22Rv1 (cell line): ENCODE measurements around the gene COA1.
"Not testable (repeated sequence)": the region's sequence is repeated elsewhere in the genome, so short reads cannot be mapped to it uniquely, and the experiment has no call there.

Experiments
- H3K27ac ChIP-seq: fragments of 450-650 bp; 2 replicates; pipeline ENCODE4 v1.5.1; 2017
- ZFX ChIP-seq: fragments of 450-650 bp; IDR thresholded peaks from 2 replicates; pipeline ENCODE4 v1.6.1; 2017; ENCODE audit warnings: antibody characterized with exemption, borderline replicate concordance
- TF ChIP-seq, protein P1 (sequence below): fragments of 450-650 bp; IDR thresholded peaks from 2 replicates; pipeline ENCODE4 v1.5.1; 2017; ENCODE audit warnings: mild to moderate bottlenecking

The COA1 gene

DNA sequence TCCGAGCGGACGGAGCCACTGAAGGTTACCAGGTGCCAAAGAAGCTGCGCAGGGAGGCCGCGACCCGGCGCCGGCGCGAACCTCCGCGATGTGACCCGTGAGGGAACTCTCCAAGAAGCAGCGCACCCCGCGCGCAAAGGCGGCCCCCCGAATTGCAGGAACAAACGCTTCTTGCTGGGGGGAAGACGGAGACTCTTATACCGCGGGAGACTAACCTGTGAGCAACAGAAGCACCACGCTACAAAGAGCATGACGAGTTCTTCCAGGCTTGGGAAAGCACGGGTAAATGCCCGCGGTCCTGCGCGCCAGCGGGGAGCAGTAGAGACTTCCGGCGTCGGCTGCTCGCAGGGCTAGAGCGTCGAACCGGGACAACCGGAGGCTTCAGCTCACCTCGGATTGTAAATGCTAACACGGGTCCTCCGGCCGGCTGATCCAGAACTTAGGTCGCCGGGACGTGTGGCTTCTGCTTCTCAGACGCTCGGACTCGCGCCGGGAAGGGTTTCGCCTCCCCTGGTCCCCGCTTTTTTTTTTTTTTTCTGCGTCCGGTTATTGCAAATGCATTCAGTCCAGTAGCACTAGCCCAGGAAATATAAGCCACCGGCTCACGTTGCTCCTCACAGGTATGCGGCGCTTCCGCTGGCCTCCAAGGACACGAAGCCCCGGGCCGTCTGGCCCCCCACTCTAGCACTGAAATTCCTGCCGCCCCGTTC lies at the start of gene COA1:
Gene COA1 (minus strand): TSS at position 310 of the 710 bp plus-strand sequence. CDS start 80,909 bp downstream, outside the sequence.
- TF ChIP-seq ZFX = no peak
- TF ChIP-seq, protein P1, sequence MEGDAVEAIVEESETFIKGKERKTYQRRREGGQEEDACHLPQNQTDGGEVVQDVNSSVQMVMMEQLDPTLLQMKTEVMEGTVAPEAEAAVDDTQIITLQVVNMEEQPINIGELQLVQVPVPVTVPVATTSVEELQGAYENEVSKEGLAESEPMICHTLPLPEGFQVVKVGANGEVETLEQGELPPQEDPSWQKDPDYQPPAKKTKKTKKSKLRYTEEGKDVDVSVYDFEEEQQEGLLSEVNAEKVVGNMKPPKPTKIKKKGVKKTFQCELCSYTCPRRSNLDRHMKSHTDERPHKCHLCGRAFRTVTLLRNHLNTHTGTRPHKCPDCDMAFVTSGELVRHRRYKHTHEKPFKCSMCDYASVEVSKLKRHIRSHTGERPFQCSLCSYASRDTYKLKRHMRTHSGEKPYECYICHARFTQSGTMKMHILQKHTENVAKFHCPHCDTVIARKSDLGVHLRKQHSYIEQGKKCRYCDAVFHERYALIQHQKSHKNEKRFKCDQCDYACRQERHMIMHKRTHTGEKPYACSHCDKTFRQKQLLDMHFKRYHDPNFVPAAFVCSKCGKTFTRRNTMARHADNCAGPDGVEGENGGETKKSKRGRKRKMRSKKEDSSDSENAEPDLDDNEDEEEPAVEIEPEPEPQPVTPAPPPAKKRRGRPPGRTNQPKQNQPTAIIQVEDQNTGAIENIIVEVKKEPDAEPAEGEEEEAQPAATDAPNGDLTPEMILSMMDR = 0 out of 2 replicates have a peak, but pooled peaks have one; percentile 13
- H3K27ac ChIP-seq = peak within 1 kb of the TSS; percentile 78

DNA sequence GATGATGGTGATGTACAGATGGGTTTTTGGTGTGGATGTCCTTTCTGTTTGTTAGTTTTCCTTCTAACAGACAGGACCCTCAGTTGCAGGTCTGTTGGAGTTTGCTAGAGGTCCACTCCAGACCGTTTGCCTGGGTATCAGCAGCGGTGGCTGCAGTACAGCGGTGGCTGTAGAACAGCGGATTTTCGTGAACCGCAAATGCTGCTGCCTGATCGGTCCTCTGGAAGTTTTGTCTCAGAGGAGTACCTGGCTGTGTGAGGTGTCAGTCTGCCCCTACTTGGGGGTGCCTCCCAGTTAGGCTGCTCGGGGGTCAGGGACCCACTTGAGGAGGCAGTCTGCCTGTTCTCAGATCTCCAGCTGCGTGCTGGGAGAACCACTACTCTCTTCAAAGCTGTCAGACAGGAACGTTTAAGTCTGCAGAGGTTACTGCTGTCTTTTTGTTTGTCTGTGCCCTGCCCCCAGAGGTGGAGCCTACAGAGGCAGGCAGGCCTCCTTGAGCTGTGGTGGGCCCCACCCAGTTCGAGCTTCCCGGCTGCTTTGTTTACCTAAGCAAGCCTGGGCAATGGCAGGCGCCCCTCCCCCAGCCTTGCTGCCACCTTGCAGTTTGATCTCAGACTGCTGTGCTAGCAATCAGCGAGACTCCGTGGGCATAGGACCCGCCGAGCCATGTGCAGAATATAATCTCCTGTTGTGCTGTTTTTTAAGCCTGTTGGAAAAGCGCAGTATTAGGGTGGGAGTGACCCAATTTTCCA lies 49.1 kb upstream of the COA1 start:
- peak overlapping the region; percentile 59 for H3K27ac ChIP-seq

DNA sequence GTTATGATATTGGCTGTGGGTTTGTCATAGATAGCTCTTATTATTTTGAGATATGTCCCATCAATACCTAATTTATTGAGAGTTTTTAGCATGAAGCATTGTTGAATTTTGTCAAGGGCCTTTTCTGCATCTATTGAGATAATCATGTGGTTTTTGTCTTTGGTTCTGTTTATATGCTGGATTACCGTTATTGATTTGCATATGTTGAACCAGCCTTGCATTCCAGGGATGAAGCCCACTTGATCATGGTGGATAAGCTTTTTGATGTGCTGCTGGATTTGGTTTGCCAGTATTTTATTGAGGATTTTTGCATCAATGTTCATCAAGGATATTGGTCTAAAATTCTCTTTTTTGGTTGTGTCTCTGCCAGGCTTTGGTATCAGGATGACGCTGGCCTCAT lies 45.9 kb upstream of the COA1 start:
- not testable (repeated sequence) for H3K27ac ChIP-seq

DNA sequence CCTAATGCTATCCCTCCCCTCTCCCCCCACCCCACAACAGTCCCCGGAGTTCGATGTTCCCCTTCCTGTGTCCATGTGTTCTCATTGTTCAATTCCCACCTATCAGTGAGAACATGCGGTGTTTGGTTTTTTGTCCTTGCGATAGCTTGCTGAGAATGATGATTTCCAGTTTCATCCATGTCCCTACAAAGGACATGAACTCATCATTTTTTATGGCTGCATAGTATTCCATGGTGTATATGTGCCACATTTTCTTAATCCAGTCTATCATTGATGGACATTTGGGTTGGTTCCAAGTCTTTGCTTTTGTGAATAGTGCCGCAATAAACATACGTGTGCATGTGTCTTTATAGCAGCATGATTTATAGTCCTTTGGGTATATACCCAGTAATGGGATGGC lies 43.9 kb upstream of the COA1 start:
- H3K27ac ChIP-seq = not testable (repeated sequence)

- H3K27ac ChIP-seq = no peak overlapping the region
- no peak for TF ChIP-seq ZFX
- TF ChIP-seq, protein P1 = no peak
These were observed 42.2 kb upstream of the COA1 start for GRCh38 chr7:43771573-43771972.

- TF ChIP-seq, protein P1 = no peak
- TF ChIP-seq ZFX = no peak
- no peak overlapping the region for H3K27ac ChIP-seq
These were observed 41.8 kb upstream of the COA1 start for GRCh38 chr7:43771128-43771527.

DNA sequence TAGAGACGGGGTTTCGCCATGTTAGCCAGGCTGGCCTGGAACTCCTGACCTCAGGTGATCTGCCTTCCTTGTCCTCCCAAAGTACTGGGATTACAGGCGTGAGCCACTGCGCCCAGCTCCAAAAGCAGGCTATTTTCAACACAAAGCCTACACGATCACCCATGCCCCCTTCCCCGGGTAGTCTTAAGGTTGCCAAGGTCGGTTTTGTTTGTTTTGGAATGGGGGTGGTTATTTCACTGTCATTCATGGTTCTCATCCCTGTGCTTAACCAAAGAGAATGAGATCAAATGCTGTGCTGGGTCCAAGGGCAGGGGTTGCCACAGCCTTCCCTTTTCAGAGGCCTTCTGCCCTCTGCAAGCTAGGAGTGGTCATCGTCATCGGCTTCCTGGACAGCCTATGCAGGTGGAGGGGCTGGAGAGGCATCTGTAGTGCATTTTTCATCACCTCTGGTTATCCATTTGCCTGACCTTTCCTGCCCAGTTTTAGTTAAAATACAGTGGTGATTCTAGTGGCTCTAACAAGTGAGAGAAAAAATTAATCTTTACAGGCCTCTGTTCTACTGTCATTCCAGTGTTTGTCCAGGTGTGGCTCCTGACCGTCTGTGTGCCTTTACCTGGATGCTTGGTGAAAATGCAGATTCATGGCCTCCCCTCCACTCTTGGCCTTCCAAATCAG lies 40.6 kb upstream of the COA1 start:
- no peak overlapping the region for H3K27ac ChIP-seq
- TF ChIP-seq, protein P1 = no peak
- no peak for TF ChIP-seq ZFX

DNA sequence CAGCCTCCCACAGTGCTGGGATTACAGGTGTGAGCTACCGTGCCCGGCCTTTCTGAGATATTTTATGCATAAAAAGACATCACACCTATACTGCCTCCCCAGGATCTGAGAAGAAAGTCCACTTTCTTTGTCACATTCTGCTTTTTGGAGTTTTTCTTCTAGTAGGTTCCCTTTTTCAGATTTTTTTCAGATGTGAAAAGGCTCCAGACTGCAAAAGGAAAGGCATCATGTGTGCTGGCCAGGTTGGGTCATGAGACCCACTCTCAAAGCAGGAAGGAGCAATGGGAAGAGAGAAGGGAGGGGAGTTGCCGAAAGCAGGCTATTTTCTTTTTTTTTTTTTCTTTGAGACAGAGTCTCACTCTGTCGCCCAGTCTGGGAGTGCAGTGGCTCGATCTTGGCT lies 40.0 kb upstream of the COA1 start:
- no peak for TF ChIP-seq ZFX
- TF ChIP-seq, protein P1 = no peak

More for the DNA sequence above, 40.0 kb upstream of the COA1 start:
- H3K27ac ChIP-seq = no peak overlapping the region
